Loucy (cell line): ENCODE results near the gene ERP44.

Source experiments
- CTCF ChIP-seq: fragments of 200-600 bp; sonication (generic); conservative IDR thresholded peaks from 2 replicates; pipeline ENCODE4 v1.5.1; 2014; ENCODE audit warnings: mild to moderate bottlenecking, antibody characterized with exemption, low read length
- EZH2phosphoT487 ChIP-seq: fragments of 200-600 bp; IDR thresholded peaks from 2 replicates; pipeline ENCODE4 v1.6.1; 2018; ENCODE audit warnings: antibody characterized with exemption, mild to moderate bottlenecking, moderate library complexity, borderline replicate concordance

DNA sequence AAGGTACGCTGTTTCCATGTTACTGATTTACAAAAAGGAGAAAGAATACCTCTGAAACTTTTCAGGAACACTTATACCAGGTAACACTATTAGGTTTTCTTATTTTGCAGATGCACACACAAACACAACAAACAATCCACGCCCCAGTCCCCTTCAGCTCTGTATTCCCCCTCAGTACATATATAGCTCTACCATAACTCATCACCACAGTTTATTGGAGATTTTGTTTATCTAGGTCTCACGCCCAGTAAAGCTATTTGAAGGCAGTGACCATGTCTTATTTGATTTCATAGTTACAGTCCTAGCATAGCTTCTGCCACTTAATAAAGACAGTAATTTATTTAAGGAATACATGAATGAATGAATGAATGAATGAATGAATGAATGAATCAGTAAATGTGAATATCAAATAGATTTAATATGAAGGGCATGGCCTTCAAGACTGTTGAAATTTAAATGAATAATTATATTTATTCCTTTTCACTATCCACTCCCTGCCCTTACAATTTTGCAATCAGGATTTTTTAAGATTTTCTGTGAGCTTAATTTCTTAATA, 33.2 kb upstream of the ERP44 start:
- TF ChIP-seq CTCF = no peak
- TF ChIP-seq EZH2phosphoT487 = no peak
